Smooth muscle cell of the brain vasculature (primary cell): Measurements from ENCODE around the gene SNRPB.

Experiments
- DNase-seq: peaks from one replicate; pipeline ENCODE4 v3.0.0-alpha.2; 2012; ENCODE audit warnings: low read depth, low spot score

SNRPB gene

DNA sequence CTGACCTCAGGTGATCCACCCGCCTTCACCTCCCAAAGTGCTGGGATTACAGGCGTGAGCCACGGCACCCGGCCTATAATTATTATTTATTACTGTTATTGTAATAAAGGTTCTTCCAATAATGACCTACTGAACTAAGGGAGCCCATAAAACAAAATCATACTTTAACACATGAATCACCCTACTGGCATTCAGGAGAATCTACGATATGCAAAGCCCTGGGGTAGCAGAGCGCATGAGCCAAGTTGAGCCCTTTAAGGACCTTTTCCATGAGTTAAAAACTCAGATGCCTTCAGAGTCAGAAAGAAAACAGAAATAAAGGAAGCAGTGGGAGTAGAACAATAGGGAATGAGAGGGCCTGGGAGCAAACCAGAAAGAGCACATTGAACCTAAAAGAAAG lies 41.5 kb downstream of the SNRPB start:
- no peak for DNase-seq

DNA sequence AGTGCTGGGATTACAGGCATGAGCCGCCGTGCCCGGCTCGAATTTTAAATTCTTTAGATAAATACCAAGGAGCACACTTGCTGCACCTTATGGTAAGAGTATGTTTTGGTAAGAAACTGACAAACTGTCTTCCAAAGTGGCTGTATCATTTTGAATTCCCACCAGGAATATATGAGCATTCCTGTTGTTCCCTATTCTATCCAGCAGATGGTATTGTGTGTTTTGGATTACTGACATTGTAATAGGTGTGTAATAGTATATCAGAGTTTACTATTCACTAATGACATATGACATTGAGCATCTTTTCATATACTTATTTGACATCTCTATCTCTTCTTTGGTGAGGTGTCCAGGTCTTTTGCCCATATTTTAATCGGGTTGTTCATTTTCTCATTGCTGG lies 49.3 kb downstream of the SNRPB start:
- DNase-seq: no peak

DNA sequence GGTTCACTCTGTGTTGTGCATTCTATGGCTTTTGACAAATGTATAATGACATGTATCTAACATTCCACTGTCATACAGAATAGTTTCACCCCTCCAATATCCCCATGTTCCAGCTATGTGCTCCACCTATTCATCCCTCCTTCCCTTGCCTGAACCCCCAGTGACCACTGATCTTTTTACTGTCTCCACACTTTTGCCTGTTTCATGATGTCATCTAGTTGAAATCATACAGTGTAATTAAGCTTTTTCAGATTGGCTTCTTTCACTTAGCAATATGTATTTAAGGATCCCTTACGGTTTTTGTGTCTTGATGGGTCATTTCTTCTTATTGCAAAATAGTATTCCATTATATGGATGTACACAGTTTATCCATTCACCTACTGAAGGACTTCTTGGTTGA lies 50.1 kb downstream of the SNRPB start:
- DNase-seq: no peak

DNA sequence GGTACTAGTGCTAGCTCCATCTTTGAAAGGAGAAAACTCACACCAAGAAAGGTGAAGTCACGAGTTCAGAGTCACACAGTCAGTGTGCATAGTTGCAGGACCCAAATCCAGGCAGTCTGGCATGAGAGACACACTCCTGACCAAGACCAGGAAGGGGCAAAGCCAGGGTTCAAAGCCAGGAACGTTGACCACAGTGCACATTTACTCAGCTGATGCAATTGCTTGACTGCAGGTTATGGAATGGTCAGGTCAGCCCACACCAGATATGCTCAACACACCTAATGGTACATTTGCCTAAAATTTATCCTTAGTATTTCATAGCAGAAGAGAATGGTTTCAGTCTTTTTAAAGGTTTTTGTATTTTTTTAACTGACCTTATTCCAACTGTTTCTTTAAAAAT lies 52.2 kb downstream of the SNRPB start:
- no peak for DNase-seq

DNA sequence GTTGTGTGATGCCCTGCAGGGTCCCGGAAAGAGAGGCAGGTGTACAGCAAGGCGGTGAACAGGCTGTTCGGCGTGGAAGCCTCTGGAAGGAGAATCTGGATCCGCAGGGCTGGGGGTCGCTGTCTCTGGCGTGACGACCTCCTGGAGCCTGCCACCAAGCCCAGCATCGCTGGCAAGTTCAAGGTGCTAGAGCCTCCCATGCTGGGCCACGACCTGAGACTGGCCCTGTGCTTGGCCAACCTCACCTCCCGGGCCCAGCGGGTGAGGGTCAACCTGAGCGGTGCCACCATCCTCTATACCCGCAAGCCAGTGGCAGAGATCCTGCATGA lies 53.4 kb downstream of the SNRPB start:
- DNase-seq: no peak

DNA sequence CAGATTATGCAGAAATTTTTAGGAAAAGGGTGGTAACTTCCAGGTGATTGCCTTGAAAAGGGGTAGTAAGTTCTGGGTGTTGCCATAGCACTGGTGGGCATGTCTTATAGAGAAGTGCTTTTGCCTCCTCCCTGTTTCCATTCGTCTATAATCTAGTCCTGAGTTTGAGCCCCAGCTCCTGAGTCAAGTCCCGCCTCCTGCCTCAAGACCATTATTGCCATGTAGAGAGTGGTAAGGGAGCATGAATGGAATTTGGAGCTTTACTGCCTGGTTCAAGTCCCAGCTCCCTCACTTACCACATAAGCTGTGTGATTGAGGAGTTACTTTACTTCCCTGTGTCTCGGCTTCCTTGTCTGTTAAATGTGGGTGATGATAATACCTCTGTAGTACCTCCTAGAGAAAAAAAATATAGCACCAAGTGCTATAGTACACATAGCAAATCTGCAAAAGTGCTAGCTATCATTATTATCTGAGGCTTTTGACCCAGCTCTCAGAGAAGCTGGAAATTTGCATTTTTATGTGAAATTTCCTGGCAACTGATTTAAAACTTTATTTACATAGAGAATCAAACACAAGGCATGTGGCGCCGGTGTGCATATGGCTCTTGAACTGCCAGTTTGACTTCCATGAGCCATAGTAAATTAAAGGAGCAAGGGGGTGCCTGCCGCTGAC lies 53.9 kb downstream of the SNRPB start:
- DNase-seq: no peak
